ENCODE results near the gene RGS6.

The RGS6 gene

DNA sequence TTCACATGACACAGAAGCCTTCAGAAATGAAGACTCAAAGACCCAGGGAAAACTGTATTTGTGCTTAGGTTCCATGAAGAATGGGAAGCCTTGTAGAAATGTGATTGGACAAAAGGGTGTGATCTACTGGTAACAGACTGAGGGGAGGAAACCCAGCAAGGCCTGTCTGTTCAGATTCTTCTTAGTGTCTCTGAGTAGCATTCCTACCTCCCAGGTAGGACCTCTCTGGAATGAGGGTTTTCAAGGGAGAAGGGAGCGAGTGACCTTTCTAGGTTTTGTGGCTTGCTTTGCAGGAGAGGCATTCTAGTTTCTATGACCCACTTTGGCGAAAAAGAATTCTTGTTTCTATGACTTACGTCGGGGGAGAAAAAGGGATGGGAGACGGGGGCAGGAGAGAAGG lies 560.0 kb downstream of the RGS6 start:
- no peak for DNase-seq

DNA sequence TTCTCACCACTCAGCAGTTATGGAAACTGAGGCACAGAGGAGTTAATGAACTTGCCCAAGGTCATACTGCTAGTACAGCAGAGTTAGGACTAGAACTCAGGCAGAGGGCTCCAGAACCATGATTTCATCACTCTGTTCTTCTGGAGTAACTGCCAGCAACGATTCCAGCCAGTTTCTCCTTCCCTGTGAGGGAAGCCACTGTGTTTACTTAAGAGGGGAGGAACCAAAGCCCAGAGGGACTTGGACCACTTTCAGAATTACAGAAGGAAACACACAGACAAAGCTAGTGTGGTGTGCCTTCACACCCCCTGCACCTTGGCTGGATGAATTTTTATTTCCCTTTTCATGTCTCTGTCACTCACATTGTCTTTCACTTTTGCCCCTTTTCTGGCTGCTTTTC lies 563.4 kb downstream of the RGS6 start:
- DNase-seq: no peak

- DNase-seq: no peak
Measured at GRCh38 chr14:72498646-72499045, 566.4 kb downstream of the RGS6 start.

DNA sequence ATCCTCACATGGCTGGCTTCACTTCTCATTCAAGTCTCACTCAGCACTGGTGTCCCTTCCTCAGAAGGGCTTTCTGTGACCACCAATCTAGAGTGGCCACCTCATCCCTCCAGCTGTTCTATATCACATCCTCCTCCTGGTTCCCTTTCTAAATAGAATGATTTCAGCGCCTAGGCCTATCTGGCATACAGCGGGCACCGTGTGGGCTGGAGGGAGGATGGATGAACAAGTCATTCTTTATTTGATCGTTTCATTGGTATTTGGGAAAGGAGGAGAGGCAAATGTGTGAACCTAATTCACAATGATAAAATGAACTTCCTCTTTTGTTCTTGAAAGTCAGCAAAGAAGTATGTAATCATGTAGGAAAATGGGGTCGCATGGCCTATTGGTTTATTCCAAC lies 567.5 kb downstream of the RGS6 start:
- DNase-seq: no peak

DNA sequence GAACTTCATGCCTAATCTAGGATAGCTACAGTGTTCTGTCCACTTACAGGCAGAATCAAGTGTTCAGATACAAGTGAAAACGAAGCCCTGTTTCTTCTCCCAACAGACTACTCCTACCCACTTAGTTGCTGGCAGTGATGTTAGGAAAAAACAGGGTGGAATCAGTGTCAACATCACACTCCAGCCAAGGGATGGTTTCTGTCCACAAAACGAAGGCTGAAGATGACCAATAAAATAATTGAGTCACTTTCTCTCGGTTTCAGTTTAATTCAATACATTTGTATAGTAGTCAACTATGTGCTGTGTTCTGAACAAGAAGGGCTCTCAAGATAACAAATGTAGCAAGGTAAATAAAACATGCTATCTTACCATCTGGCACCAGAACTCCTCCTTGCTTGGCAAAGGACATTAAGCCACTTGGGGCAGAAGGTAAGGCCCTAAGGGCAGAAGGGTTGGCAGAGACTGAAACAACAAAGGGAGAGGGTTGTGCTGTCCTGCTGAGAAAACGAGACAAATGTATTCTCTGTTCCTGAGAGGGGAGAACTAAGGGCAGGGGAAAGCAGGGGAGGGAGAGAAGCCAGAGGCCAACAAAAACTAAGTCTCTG lies 568.1 kb downstream of the RGS6 start:
- no peak for DNase-seq

GRCh38 chr14:72501439-72501838 lies 569.2 kb downstream of the RGS6 start:
- DNase-seq: no peak

DNA sequence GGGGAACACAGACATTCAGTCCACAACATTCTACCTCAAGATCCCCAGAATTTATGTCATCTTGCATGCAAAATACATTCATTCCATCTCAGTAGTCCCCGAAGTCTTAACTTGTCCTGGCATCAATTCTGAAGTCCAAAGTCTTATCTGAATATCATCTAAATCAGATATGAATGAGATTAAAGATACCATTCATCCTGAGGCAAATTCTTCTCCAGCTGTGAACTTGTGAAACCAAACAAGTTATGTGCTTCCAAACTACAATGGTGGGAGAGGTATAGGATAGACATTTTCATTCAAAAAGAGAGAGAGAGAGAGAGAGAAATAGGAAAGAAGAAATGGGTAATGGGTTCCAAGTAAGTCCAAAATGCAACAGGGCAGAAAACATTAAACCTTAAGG lies 571.0 kb downstream of the RGS6 start:
- no peak for DNase-seq

DNA sequence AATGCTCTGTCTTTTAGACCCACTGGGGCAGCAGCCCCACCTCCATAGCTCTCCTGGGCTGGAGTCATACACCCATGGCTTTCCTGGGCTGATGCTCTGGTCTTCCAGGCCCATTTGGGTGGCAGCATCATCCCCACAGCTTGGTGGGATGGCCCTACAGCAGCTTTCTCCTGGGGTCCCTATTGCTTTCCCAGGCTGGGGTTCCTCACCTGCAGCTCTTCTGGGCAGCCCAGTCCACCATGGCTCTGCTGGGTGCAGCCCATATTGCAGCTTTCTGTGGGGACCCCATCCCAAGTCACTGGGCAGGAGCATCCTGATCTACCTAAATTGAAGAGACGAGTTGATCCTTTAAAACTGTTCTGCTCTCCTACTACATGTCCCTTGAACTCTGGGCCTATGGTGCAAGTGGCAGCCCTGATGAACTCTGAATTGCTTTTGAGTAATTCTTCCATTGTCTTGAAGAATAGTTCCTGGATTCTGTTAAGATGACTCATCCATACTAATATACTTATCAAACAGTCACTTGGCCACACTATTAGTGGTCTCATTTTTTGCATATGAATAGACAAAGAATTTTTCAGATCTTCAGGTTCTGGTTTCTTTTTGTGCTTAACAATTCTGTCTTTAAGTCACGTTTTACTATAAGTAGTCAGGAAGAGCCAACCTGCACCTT lies 571.6 kb downstream of the RGS6 start:
- DNase-seq: no peak

DNA sequence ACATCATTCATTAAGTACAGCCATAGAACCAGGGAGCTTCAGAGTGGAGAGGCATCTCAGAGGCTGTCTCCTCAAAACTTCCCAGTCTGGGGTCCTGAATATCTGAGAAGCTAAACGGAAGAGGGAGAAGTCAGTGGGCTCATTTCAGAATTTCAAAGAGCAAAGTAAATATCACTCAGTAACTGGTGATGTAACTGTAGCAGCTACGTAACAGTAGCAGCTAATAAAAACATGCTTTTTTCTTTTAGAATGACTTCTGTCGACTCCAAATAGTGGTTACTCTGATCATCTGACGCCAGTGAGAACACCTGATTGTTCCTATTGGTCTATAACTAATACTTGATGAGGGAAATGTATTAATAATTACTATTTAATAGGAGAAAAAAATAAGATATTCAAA lies 578.3 kb downstream of the RGS6 start:
- no peak for DNase-seq

- no peak for DNase-seq
Measured at GRCh38 chr14:72512281-72512680, 580.1 kb downstream of the RGS6 start.

- no peak for DNase-seq
Measured at GRCh38 chr14:72512925-72513324, 580.7 kb downstream of the RGS6 start.

DNA sequence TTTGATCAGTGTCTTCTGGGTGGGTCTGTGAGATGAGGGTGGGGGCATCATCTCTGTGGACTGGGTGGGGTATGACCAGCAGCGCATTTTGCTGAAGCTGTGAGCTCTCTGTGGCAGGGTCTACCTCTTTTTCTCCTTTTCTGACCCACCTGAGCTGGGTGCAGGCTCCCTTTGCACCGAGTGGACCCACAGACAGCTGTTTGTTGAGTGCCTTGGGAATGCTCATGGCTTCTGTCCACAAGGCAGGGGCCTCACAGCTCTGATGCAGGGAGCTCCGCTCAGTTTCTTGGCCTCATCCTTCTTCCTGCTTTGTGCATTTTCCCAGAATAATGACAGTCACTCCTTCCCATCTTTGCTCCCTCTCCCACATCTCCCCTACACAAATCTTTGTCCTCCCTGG lies 581.1 kb downstream of the RGS6 start:
- no peak for DNase-seq

DNA sequence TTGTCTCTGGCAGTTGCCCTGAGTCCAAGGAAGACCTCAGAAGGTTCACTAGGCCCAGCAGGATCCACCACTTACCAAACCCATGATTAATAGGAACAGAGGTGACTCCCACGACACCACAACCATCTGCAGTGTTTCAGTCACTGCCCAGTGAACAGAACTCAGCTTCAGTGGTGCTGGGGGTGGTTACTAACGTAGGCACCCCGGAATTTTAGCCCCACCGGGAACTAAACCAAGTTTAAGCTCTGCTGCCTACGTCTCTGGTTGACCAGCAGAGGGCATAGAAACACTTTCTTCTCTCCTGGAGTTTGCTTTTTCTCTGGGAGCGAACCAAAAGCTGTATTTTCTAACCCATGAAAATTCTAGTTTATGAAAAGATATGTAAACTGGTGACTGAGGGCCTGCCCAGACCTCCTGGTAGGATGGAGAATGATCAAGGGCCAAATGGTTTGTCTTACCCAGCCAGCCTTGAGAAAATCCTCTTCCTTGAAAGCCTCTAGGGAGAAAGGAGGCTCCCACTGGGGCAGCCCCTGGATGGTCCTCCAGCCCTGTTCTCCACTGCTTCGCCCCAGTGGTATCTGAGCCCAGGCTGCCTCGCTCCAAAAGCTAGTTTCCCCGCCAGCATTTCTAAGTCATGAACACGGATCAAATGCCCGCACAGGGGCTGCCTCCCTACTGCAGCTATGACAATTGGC lies 581.9 kb downstream of the RGS6 start:
- DNase-seq: peak in 3 of 51 donors; percentile 5 to 38 (median 6)

- DNase-seq: no peak
Measured at GRCh38 chr14:72514660-72515025, 582.4 kb downstream of the RGS6 start.

- no peak for DNase-seq
Measured at GRCh38 chr14:72515779-72516770, 583.8 kb downstream of the RGS6 start.

DNA sequence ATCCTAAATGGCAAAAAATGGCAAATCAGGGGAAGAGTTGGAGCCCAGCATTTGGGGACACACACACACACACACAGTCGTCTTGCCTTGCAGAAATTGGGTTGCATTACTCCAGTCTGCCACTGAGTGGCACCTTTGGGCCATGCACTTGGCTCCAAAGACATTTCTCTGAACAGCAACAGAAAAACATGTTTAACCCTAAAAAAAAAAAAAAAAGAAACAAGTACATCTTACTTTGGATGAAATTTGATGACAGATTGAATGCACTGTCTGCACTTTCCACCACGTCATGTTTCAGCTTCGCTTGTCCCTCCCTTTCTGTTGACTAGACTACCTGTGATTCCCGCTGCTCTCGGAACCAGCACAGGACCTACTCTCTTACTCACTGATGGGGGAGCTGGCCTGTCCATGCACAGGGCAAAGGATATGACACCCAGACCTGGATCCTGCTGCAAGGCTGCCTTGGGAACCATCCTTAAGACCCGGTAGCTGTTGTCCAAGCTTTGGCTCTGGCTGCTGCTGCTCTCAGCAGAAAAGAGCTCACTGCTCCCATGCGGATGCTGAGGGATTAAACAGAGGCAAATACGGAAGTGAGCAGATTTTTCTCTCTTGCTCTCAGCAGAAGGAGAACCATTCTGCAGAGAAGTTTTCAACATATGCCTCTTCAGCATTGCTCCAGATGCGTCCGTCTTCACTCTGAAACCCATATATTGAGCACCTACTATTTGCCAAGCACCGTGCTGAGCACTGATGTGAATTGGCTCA lies 584.9 kb downstream of the RGS6 start:
- peak in 40 of 51 donors; percentile 5 to 74 (median 38) for DNase-seq

DNA sequence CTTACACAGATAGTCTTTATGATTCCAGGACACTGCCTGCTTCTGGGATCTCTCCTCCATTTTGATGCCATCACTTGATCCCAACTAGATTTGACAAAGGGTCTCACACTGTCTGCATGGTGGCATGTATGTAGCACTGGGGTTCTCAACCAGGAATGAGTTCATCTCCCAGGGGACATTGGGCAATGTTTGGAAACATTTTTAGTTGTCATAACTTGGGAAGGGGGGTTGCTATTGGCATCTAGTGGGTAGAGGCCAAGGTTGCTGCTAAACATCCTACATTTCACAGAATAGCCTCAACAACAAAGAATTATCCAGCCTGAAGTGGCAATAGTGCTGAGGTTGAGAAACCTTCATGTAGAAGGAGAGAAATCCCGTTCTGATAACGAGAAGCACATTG lies 585.5 kb downstream of the RGS6 start:
- no peak for DNase-seq

GRCh38 chr14:72518809-72519377 lies 586.7 kb downstream of the RGS6 start:
- no peak for DNase-seq

DNA sequence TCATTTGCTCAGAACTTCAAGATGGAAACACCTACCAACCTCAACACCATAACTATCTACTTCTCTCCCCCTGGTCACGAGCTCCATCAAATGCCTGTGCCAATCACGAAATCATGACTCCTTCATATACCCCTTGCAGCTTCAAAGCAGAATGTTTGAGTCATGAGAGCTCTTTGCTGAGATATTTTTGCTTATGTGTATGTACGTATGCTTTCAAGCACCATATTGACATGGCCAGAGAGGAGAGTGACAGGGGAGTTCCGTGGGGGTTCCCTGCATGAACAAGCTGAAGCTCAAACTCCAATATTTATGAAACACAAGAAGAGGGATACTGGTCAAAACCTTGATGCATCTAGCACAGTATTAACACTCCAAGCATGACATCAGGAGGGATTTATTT lies 587.3 kb downstream of the RGS6 start:
- no peak for DNase-seq

GRCh38 chr14:72521045-72521444 lies 588.8 kb downstream of the RGS6 start:
- no peak for DNase-seq
